Activated gamma-delta T cell (primary cell): ENCODE measurements around the gene ASPHD1.
"Not testable (repeated sequence)": the region's sequence is repeated elsewhere in the genome, so short reads cannot be mapped to it uniquely, and the experiment has no call there.

Experiments used
- DNase-seq: peaks from one replicate; lab custom pipeline; 2025; lab: John Stamatoyannopoulos, UW

The ASPHD1 gene

GRCh38 chr16:29877266-29877961, 22.9 kb upstream of the ASPHD1 start:
- DNase-seq = no peak

GRCh38 chr16:29878172-29878571, 22.1 kb upstream of the ASPHD1 start:
- DNase-seq = no peak

- no peak for DNase-seq
Measured at GRCh38 chr16:29881050-29881449, 19.2 kb upstream of the ASPHD1 start.

GRCh38 chr16:29883987-29884386, 16.3 kb upstream of the ASPHD1 start:
- DNase-seq = no peak

GRCh38 chr16:29889372-29889771, 10.9 kb upstream of the ASPHD1 start:
- DNase-seq = not testable (repeated sequence)

GRCh38 chr16:29891525-29892457, 8.5 kb upstream of the ASPHD1 start:
- DNase-seq = no peak

- DNase-seq = no peak
Measured at GRCh38 chr16:29892458-29892813, 7.9 kb upstream of the ASPHD1 start.

GRCh38 chr16:29893553-29893952, 6.7 kb upstream of the ASPHD1 start:
- no peak for DNase-seq

- DNase-seq = no peak
Measured at GRCh38 chr16:29894352-29894751, 5.9 kb upstream of the ASPHD1 start.

GRCh38 chr16:29896841-29897240, 3.4 kb upstream of the ASPHD1 start:
- DNase-seq = no peak

GRCh38 chr16:29897333-29897732, 3.0 kb upstream of the ASPHD1 start:
- DNase-seq = no peak

- no peak for DNase-seq
Measured at GRCh38 chr16:29898135-29898803, 2.0 kb upstream of the ASPHD1 start.

GRCh38 chr16:29898804-29899515, 1.3 kb upstream of the ASPHD1 start:
- DNase-seq = no peak

- no peak for DNase-seq
Measured at GRCh38 chr16:29899516-29900101, 679 bp upstream of the ASPHD1 start, which contains the start of gene SEZ6L2. TSS of gene SEZ6L2 (minus strand) at chr16:29899550. CDS start at chr16:29899019, 531 bp downstream.

- no peak for DNase-seq
Measured at GRCh38 chr16:29900888-29901606, 759 bp downstream of the ASPHD1 start.

GRCh38 chr16:29901607-29901945, 1.3 kb downstream of the ASPHD1 start:
- no peak for DNase-seq

GRCh38 chr16:29903590-29903989, 3.3 kb downstream of the ASPHD1 start:
- DNase-seq = no peak

- DNase-seq = no peak
Measured at GRCh38 chr16:29904947-29905346, 4.7 kb downstream of the ASPHD1 start.

GRCh38 chr16:29905668-29906067, 5.4 kb downstream of the ASPHD1 start:
- no peak for DNase-seq

GRCh38 chr16:29906520-29907244, 6.4 kb downstream of the ASPHD1 start:
- no peak for DNase-seq
